ENCODE data around the gene CES2.

GRCh38 chr16:66973716-66974115, 38.4 kb downstream of the CES2 start:
- no peak for TF ChIP-seq CEBPB (IDR thresholded peaks at IDR 0.05; ENCODE audit: low read depth)
- TF ChIP-seq, protein P1, sequence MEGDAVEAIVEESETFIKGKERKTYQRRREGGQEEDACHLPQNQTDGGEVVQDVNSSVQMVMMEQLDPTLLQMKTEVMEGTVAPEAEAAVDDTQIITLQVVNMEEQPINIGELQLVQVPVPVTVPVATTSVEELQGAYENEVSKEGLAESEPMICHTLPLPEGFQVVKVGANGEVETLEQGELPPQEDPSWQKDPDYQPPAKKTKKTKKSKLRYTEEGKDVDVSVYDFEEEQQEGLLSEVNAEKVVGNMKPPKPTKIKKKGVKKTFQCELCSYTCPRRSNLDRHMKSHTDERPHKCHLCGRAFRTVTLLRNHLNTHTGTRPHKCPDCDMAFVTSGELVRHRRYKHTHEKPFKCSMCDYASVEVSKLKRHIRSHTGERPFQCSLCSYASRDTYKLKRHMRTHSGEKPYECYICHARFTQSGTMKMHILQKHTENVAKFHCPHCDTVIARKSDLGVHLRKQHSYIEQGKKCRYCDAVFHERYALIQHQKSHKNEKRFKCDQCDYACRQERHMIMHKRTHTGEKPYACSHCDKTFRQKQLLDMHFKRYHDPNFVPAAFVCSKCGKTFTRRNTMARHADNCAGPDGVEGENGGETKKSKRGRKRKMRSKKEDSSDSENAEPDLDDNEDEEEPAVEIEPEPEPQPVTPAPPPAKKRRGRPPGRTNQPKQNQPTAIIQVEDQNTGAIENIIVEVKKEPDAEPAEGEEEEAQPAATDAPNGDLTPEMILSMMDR (IDR thresholded peaks at IDR 0.05 in 2 of 3, conservative IDR thresholded peaks at IDR 0.05 in 1 of 3; ENCODE audit: borderline replicate concordance in 1 of 3, insufficient read depth in 1 of 3, low read depth in 2 of 3, low read length in 2 of 3): no peak
- no peak for TF ChIP-seq ZNF274 (IDR thresholded peaks at IDR 0.05; ENCODE audit: low read depth, low read length)

Data from HCT116 (cell line).